GM19467 (cell line): ENCODE data around the gene MRTFA.
A peak's percentile ranks its signal among the peaks of the same experiment; 100 is the strongest.
"Not testable (repeated sequence)": the region's sequence is repeated elsewhere in the genome, so short reads cannot be mapped to it uniquely, and the experiment has no call there.

ENCODE experiments used
- ATAC-seq: cut with Tn5 transposase; IDR thresholded peaks from one replicate; pipeline ENCODE4 v1.9.1; 2021; ENCODE audit warnings: mild to moderate bottlenecking, moderate library complexity; ENCODE audit not compliant: unreplicated experiment

MRTFA gene

GRCh38 chr22:40560994-40561515 is 75.5 kb downstream of the MRTFA start:
- ATAC-seq, result no peak

DNA sequence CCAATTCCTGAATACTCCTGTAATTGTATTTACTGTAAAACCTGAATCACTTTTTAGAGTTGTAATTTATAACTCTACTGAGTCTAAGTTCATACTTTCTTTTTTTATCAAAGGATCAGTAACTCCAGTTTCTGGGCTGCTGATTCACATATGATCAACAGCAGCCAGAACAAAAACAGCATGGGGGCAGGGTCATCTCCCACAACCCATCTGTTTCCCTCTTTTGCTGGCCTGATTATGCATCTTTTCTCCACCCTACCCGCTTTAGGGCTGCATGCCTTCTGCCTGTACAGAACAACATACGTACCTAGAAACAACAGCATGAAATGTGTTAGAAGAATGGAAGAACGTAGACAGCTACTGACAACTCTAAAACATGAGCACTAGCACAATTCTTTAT is 76.0 kb downstream of the MRTFA start:
- ATAC-seq, result no peak

DNA sequence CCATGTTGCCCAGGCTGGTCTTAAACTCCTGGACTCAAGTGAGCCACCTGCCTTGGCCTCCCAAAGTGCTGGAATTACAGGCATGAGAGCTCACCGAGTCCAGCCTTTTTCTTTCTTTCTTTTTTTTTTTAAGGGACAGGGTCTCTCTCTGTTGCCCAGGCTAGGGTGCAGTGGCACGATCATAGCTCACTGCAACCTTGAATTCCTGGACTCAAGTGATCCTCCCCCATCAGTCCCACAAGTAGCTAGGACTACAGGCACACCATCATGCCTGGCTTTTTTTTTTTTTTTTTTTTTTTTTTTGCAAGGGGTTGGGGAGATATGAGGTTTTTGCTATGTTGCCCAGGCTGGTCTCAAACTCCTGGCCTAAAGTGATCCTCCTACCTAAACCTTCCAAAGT is 78.5 kb downstream of the MRTFA start:
- ATAC-seq, result no peak

DNA sequence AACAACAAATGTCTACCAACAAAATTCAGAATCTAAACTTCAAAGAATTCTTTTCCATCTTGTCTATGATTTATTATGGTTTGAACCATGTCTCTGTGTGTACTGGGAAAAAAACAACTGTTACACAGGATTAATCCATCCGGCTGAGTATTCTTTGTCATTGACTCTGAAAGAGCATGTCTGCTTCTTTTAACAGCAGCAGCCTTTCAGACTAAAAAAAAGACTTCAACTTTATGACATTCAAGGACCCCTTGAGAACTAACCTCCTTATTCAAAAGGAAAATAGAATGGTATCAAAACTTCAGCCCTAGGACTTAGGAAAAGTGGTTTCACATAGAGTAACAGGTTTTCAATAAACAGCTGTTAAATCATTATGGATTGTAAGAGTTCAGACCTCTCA is 79.9 kb downstream of the MRTFA start:
- no peak for ATAC-seq

DNA sequence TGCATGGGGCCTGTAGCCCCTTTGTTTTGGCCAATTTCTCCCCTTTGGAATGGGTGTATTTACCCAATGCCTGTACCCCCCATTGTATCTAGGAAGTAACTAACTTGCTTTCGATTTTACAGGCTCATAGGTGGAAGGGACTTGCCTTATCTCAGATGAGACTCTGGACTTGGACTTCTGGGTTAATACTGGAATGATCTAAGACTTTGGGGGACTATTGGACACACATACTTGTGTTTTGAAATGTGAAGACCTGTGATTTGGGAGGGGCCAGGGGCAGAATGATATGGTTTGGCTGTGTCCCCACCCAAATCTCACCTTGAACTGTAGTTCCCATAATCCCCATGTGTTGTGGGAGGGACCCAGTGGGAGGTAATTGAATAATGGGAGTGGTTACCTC is 82.5 kb downstream of the MRTFA start:
- not testable (repeated sequence) for ATAC-seq

DNA sequence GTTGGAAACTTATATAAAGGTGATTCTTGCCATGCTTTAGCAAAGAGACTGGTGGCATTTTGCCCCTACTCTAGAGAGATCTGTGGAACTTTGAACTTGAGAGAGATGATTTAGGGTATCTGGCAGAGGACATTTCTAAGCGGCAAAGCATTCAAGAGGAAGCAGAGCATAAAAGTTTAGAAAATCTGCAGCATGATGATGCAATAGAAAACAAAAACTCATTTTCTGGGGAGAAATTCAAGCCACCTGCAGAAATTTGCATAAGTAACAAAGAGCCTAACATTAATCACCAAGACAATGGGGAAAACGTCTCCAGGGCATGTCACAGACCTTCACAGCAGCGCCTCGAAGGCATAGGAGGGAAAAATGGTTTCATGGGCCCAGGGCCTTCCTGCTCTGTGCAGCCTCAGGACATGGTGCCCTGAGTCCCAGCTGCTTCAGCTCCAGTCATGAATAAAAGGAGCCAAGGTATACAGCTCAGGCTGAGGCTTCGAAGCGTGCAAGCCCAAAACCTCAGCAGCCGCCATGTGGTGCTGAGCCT is 83.4 kb downstream of the MRTFA start:
- ATAC-seq, result no peak

- ATAC-seq, result no peak
Observed at GRCh38 chr22:40552070-40552469, 84.4 kb downstream of the MRTFA start.

- ATAC-seq, result no peak
Observed at GRCh38 chr22:40547729-40548143, 88.8 kb downstream of the MRTFA start.

DNA sequence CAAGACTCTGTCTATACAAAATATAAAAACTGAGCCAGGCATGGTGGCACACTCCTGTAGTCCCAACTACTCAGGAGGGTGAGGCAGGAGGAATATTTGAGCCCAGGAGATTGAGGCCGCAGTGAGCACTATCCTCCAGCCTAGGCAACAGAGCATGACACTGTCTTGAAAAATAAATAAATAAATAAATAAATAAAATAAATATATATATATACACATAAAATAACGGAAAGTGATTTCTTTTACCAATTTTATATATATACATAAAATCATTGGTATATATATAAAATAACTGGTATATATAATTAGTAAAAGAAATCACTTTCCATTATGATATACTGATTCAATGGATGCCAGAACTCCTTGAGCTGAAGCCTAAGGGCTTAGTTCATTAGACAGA is 91.8 kb downstream of the MRTFA start:
- ATAC-seq, result no peak

DNA sequence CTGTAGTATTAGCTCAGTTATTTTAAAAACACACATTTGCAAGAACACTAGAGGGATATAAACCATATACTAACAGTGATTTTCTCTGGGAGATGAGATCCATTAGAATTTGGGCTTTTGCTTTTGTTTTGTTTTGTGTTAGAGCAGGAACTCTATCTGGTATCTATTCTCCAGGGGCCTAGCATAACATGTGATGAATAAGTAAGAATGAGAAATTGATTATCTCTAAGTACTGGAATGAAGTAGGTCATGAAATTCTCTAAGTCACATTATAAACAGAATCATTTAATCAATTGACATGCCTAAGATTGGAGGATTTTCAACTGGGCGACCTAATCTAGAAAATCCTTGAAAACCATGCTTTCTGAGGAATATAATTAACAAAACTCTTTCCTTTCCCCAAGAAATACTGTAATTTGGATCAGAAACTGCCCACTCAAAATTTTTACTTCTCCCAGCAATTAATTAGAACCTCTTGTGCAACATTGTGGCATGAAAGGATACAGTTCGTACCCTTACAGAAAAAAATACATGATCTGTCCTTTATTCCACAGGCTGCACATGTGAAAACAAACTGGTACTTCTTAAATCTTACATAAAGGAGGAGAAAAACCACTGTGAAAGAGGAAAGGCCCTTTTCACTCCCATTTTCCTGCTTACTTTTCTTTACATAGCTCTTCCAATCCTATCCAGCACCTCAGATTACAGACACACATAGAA is 93.5 kb downstream of the MRTFA start:
- no peak for ATAC-seq

GRCh38 chr22:40541300-40541699 is 95.2 kb downstream of the MRTFA start:
- ATAC-seq, result no peak

GRCh38 chr22:40540265-40540664 is 96.3 kb downstream of the MRTFA start:
- no peak for ATAC-seq

- ATAC-seq, result not testable (repeated sequence)
Observed at GRCh38 chr22:40536149-40536548, 100.4 kb downstream of the MRTFA start.

DNA sequence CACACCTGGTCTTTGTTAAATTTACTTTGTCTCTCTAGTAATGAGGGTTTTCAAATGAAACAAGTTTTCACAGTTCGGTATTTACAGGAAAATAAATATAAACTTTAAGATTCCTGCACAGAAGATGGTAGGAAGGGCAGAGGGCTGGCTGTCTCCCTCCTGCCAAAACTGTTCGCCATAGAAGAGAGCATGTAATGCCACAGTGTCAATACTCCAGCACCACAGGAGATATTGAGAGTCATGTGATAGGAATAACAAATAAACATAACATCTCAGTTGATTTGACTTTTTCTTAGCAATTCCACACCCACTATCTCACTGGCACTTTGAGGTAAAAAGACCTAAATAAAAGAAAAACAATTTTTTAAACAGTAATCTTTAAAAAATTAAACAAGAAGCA is 100.9 kb downstream of the MRTFA start:
- ATAC-seq, result no peak

DNA sequence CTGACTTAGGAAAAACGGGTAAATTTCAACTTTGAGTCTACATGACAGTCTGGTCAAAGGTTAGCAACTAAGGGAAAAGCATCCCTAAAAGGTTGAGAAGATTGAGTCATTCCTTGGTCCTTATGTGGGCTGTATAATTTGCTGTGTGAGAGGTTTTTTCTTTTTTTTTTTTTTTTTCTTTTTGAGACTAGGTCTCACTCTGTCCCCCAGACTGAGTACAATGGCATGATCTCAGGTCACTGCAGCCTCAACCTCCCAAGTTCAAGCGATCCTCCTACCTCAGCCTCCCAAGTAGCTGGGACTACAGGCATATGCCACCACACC is 101.4 kb downstream of the MRTFA start:
- no peak for ATAC-seq

DNA sequence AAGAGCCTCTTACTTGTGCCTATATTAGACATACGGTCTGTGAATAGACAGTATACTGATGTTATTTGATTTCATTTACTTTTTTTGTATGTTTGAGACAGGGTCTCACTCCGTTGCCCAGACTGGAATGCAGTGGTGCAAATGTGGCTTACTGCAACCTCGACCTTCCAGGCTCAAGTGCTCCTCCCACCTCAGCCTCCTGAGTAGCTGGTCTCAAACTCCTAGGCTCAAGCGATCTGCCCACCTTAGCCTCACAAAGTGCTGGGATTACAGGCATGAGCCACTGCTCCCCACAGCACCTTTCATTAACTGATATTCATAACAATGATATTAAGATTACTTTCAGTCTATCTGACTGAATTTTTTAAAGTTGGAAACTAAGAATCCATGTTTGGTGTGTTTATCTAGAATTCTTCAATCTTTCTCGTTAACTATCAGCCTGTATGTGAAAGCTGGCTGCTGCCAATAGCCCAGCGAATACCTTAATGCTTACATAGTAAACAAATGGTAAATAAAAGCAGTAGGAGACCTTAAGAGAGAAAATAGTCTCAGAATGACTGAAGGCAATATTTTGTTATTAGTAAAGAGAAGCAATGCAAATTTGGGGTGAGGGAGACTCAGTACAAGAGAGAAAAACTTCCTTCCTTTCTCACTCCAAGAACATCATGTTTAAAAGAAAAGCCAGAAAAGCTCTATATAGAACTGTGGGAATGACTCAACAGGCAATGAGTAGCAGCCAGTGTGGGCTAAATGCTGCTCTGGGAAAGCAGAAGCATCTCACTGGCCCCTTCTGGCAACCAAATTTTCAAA is 101.9 kb downstream of the MRTFA start:
- ATAC-seq, result no peak

- peak; percentile 56 for ATAC-seq
Observed at GRCh38 chr22:40533712-40534378, 102.7 kb downstream of the MRTFA start.

DNA sequence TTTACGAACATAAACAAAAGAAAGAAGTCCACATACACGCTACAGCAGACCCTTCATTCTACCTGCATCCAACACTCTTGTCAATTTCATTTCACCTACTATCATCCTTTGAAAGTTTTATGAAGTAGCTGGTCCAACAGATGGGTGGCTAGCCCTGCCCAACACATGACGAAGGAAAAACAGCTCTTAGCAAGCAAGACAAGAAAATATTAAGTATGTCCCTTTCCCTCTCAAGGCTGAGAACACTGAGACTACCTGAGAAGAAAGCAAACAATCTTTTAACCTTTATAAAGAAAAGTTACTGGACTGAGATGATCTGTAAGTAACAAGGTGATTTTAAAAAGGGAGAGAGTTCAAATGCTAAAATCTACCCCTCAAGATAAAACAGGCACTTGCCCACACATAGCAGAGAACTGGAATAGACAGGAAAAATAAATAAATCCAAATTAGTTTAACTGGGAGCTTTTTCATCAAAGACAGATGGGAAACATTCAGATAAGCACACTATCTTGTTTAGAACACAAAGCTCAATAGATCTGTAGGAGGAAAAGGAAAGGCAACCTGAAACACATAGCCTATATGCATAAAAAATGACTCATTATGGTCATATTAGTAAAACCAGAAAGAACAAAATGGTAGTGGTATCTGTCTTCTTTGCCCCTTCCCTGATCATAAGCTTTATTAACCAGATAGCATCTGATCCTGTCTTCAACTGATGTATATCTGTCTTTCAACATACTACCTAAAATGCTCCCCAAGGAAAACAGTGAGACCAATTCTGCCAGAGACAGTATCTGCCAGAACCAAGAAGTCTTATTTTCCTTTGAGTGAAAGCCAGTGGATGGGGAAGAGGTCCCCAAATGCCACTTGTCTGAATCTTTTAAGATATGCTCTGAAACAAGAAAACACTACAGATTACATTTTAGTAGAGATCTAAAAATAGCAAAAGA is 104.3 kb downstream of the MRTFA start:
- no peak for ATAC-seq

GRCh38 chr22:40530391-40530790 is 106.1 kb downstream of the MRTFA start:
- ATAC-seq, result not testable (repeated sequence)

- ATAC-seq, result no peak
Observed at GRCh38 chr22:40529821-40530220, 106.7 kb downstream of the MRTFA start.
